OCI-LY7 (cell line): ENCODE measurements around the gene NFX1. TPM values are rescaled to one million over a fixed set of nuclear protein-coding genes. Genes with fewer than 3 reads are reported as not detected.

Experiments
- BruUV-seq: library from RNA; stranded (reverse); fragments of 400-500 nt; replicated peaks from 2 replicates; lab custom pipeline; 2021; lab: Mats Ljungman, UMichigan
- CTCF ChIA-PET: fragments of 300-600 bp; sonication (Branson Sonifier 250); formaldehyde crosslinking; loops from one replicate; lab custom pipeline; 2022; ENCODE audit warnings: antibody characterized with exemption; ENCODE audit not compliant: unreplicated experiment; lab: Charles Lee
- POLR2A ChIA-PET: fragments of 300-600 bp; sonication (Branson Sonifier 250); formaldehyde crosslinking; loops from one replicate; lab custom pipeline; 2022; ENCODE audit warnings: antibody characterized with exemption; lab: Charles Lee
- DNase-seq: peaks from one replicate; pipeline ENCODE4 v3.0.0-alpha.2; 2015; ENCODE audit warnings: low spot score
- H2AFZ ChIP-seq: fragments of 200-600 bp; sonication (generic), shearing (Covaris generic); 2 replicates; pipeline ENCODE4 v1.6.1; 2014; ENCODE audit warnings: mild to moderate bottlenecking, antibody characterized with exemption, low read length, moderate library complexity
- H3K27ac ChIP-seq: fragments of 200-600 bp; sonication (generic); 2 replicates; pipeline ENCODE4 v1.5.1; 2014; ENCODE audit warnings: mixed run types, low read depth, mild to moderate bottlenecking, moderate library complexity, low read length, inconsistent platforms; ENCODE audit not compliant: poor library complexity, severe bottlenecking
- H3K36me3 ChIP-seq: fragments of 200-600 bp; sonication (generic); 2 replicates; pipeline ENCODE4 v1.6.1; 2014; ENCODE audit warnings: mild to moderate bottlenecking, antibody characterized with exemption, low read length, moderate library complexity, mixed read lengths; ENCODE audit not compliant: insufficient read depth
- H3K4me1 ChIP-seq: fragments of 200-600 bp; sonication (generic); 2 replicates; pipeline ENCODE4 v1.5.1; 2014; ENCODE audit warnings: mild to moderate bottlenecking, low read length; ENCODE audit not compliant: insufficient read depth, poor library complexity, severe bottlenecking
- H3K4me2 ChIP-seq: fragments of 200-600 bp; sonication (generic); 2 replicates; pipeline ENCODE4 v1.6.1; 2014; ENCODE audit warnings: mild to moderate bottlenecking, low read length
- H3K4me3 ChIP-seq: fragments of 200-600 bp; sonication (generic); 2 replicates; pipeline ENCODE4 v1.5.1; 2014; ENCODE audit warnings: mild to moderate bottlenecking, low read depth, low read length; ENCODE audit not compliant: poor library complexity, severe bottlenecking
- H3K79me2 ChIP-seq: fragments of 200-600 bp; sonication (generic); 2 replicates; pipeline ENCODE4 v1.6.1; 2016; ENCODE audit warnings: low read depth, mild to moderate bottlenecking, low read length, moderate library complexity, mixed read lengths; ENCODE audit not compliant: insufficient read depth
- H3K9me2 ChIP-seq: fragments of 200-600 bp; sonication (generic); 2 replicates; pipeline ENCODE4 v1.6.1; 2016; ENCODE audit warnings: mild to moderate bottlenecking, low read length, mixed read lengths; ENCODE audit not compliant: insufficient read depth
- H3K9me3 ChIP-seq: fragments of 200-600 bp; sonication (generic); 2 replicates; pipeline ENCODE4 v1.6.1; 2014; ENCODE audit warnings: mild to moderate bottlenecking, mixed run types, low read length, mixed read lengths
- H4K20me1 ChIP-seq: fragments of 200-600 bp; sonication (generic); 2 replicates; pipeline ENCODE4 v1.6.1; 2014; ENCODE audit warnings: mild to moderate bottlenecking, antibody characterized with exemption, low read length, moderate library complexity, mixed read lengths; ENCODE audit not compliant: insufficient read depth
- CTCF ChIP-seq: fragments of 200-600 bp; sonication (generic); conservative IDR thresholded peaks from 2 replicates; pipeline ENCODE4 v1.5.1; 2014; ENCODE audit warnings: mild to moderate bottlenecking, antibody characterized with exemption, low read length, moderate library complexity, mixed read lengths
- EZH2phosphoT487 ChIP-seq: fragments of 200-600 bp; sonication (generic); IDR thresholded peaks from 2 replicates; pipeline ENCODE4 v1.6.1; 2018; ENCODE audit warnings: low read depth, borderline replicate concordance, mild to moderate bottlenecking, mixed run types, antibody characterized with exemption, low read length, moderate library complexity, mixed read lengths
- intact Hi-C: fragments of 100-400 bp; cut with micrococcal nuclease; formaldehyde crosslinking; loops from one replicate; pipeline ENCODE4 v1.10.0; 2022; ENCODE audit not compliant: unreplicated experiment
- total RNA-seq, 2 experiments: library from RNA; depleted of rRNA in 1 of 2; stranded (reverse); fragments of >200 nt in 1 of 2; shearing (Covaris generic) in 1 of 2; gene quantifications; 2 replicates each; pipeline ENCODE4 v1.2.3, GENCODE V29; 2014 to 2022

NFX1 gene
- total RNA-seq, 2 experiments from 2014 or later: 32.3 to 58.3 TPM

DNA sequence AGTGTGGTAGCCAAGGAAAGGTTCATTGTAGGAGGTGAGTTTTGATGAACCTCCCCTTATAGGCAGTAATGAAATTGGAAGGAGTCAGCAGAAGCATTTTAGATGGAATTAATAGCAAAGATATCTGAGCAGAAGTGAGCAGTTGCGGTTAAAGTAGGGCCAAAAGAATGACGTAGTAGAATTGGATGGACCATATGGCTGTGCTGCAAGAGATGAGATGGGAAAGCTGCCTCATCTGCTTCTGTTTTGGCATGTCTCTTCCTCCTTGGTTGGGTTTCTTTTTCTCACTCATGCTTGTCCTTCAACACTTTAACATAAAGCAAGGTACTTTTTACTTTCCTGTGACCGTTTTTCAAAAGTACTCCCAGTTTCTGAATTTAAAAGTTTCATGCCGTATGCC is 56.2 kb downstream of the NFX1 start:
- no TSS peak for BruUV-seq
- Histone ChIP-seq H3K36me3 (peaks cover 81% of the 10 kb centered on the region), H3K9me3 (no peaks in the 10 kb centered on the region)

DNA sequence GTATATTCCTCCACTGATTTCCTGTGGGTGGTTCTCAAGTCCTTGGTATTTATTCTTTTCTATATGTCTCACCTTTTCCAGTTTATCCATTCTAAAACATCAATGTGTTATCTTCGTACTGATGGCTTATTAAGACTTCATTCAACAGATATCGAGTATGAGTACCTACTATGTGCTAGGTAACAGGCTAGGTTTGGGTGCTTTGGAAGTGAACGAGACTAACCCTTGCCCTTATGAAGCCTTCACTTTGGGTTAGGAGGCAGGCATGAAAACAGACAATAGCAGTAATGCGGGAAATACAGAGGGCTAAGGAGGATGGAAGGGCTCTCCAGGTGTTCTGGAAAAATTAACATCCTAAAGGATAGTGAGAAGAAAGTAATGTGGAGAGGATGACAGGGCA is 58.7 kb downstream of the NFX1 start:
- no peaks in the 10 kb centered on the region for H4K20me1 ChIP-seq
- no TSS peak for BruUV-seq
- H3K4me3 ChIP-seq: no peak overlapping the region
- no peaks in the 10 kb centered on the region for H3K79me2 ChIP-seq
- no peaks in the 10 kb centered on the region for H3K9me2 ChIP-seq
- intact Hi-C loops: no loop called here
- TF ChIP-seq CTCF: no peak
- no peak for TF ChIP-seq EZH2phosphoT487
- H2AFZ ChIP-seq: no peak overlapping the region
- peaks cover 73% of the 10 kb centered on the region for H3K36me3 ChIP-seq
- no peak overlapping the region for H3K4me2 ChIP-seq
- no peaks in the 10 kb centered on the region for H3K9me3 ChIP-seq
- CTCF ChIA-PET: no interaction called here
- no peak for DNase-seq
- no peak overlapping the region for H3K27ac ChIP-seq
- POLR2A ChIA-PET: no interaction called here
- H3K4me1 ChIP-seq: no peaks in the 10 kb centered on the region

More for the DNA sequence above, 56.2 kb downstream of the NFX1 start:
- no peaks in the 10 kb centered on the region for H3K9me2 ChIP-seq
- intact Hi-C loops: no loop called here
- no peaks in the 10 kb centered on the region for H3K4me1 ChIP-seq
- POLR2A ChIA-PET: no interaction called here
- H3K79me2 ChIP-seq: no peaks in the 10 kb centered on the region
- no peak overlapping the region for H3K4me3 ChIP-seq
- no peak overlapping the region for H3K4me2 ChIP-seq
- CTCF ChIA-PET: no interaction called here
- no peak overlapping the region for H3K27ac ChIP-seq
- TF ChIP-seq EZH2phosphoT487 (no peak), CTCF (no peak)
- no peaks in the 10 kb centered on the region for H4K20me1 ChIP-seq
- H2AFZ ChIP-seq: no peak overlapping the region
- no peak for DNase-seq

DNA sequence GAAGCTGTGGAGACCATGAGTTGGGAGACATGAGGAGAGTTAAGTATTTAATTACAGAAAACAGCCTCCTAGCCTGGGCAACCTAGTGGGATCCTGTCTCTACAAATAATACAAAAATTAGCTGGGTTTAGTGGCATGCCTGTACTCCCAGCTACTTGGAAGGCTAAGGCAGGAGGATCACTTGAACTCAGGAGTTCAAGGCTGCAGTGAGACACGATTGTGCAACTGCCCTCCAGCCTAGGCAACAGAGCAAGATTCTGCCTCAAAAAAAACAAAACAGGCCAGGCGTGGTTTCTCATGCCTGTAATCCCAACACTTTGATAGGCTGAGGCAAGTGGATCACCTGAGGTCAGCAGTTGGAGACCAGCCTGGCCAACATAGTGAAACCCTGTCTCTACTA is 59.4 kb downstream of the NFX1 start:
- Histone ChIP-seq H3K4me1 (no peaks in the 10 kb centered on the region), H3K27ac (no peak overlapping the region), H3K9me2 (no peaks in the 10 kb centered on the region), H3K9me3 (no peaks in the 10 kb centered on the region), H3K36me3 (peaks cover 73% of the 10 kb centered on the region), H3K4me3 (no peak overlapping the region), H2AFZ (no peak overlapping the region), H3K4me2 (no peak overlapping the region), H3K79me2 (no peaks in the 10 kb centered on the region), H4K20me1 (no peaks in the 10 kb centered on the region)
- intact Hi-C loops: no loop called here
- no TSS peak for BruUV-seq
- TF ChIP-seq EZH2phosphoT487: no peak
- no peak for TF ChIP-seq CTCF
- DNase-seq: no peak
- ChIA-PET CTCF (no interaction called here), POLR2A (interaction anchor here (0.7 kb wide), 2 partner anchors 23 to 812 kb away, joined by 5 to 7 read pairs; no protein-coding TSS in a partner anchor)
